Prostate gland (tissue), 2 donors: ENCODE data around the gene ISCA1.

Source experiments
- POLR2A ChIP-seq: fragments of 450-650 bp; IDR thresholded peaks from one replicate; pipeline ENCODE4 v1.6.1; 2016; ENCODE audit warnings: antibody characterized with exemption, mild to moderate bottlenecking
- POLR2AphosphoS5 ChIP-seq: sonication (generic); formaldehyde crosslinking; IDR thresholded peaks from one replicate; pipeline ENCODE4 v1.6.1; 2017; ENCODE audit warnings: antibody characterized with exemption
- TF ChIP-seq, protein P1 (sequence below), 4 experiments: fragments of 200-600 bp in 2 of 4; fragments of 450-650 bp in 2 of 4; sonication (generic) in 2 of 4; IDR thresholded peaks; 1 replicate in 3 of 4; 2 replicates in 1 of 4; pipeline ENCODE4 v1.5.1; 2016 to 2019; ENCODE audit warnings: antibody characterized with exemption in 4 of 4, mild to moderate bottlenecking in 2 of 4, moderate library complexity in 2 of 4

- TF ChIP-seq, protein P1, sequence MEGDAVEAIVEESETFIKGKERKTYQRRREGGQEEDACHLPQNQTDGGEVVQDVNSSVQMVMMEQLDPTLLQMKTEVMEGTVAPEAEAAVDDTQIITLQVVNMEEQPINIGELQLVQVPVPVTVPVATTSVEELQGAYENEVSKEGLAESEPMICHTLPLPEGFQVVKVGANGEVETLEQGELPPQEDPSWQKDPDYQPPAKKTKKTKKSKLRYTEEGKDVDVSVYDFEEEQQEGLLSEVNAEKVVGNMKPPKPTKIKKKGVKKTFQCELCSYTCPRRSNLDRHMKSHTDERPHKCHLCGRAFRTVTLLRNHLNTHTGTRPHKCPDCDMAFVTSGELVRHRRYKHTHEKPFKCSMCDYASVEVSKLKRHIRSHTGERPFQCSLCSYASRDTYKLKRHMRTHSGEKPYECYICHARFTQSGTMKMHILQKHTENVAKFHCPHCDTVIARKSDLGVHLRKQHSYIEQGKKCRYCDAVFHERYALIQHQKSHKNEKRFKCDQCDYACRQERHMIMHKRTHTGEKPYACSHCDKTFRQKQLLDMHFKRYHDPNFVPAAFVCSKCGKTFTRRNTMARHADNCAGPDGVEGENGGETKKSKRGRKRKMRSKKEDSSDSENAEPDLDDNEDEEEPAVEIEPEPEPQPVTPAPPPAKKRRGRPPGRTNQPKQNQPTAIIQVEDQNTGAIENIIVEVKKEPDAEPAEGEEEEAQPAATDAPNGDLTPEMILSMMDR (IDR thresholded peaks at IDR 0.05), result no peak
- TF ChIP-seq POLR2A (no peak), POLR2AphosphoS5 (no peak)
Observed at GRCh38 chr9:86287013-86287412, 4.7 kb upstream of the ISCA1 start.
